ENCODE measurements around the gene PMPCA.

Gene PMPCA

DNA sequence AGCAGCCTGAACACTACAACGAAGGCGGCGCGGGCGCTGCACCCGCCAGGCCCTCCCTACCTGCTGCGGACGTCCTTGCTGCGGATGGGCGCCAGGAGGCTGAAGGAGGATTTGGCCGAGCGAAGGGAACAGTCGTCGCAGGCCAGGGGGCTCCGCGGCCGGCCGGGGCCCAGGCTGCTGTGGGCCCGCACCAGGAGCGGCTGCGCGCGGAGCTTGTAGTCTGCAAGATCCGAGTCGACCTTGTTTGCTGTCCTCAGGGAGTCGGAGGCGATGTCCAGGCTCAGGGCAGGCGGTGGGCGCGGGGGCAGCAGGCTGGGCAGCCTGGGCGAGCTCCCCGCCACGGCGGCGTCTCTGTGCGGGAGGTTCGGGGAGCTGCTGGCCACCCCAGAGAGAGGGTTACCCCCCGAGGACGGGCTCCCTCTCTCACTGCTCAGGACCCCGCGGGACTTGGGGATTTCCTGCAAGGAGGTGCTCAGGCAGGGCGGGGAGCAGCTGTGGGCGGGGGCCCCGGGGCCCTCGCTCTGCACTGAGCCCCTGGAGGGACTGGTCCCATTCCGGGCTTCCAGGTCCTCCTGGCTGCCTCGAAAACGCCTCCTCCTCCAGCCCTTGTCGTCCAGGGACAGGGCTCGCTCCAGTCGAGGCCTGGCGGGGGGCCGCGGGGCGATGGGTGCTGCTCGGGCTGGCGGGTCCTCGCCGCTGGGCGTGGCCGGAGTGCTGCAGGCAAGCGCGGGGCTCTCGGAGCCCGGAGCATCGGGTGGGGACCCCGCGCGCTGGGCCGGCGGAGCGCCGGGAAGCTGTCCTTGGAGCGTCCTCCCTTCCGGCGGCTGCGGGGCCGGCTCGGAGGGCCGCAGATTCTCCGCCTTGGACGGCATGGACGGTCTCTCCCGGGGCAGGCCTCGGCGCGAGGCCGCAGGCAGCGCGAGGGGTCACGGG is 28.4 kb downstream of the PMPCA start:
- DNase-seq, result peak; percentile 37

GRCh38 chr9:136439481-136440408 is 29.3 kb downstream of the PMPCA start, which contains the start of gene INPP5E:
Gene INPP5E (minus strand): TSS chr9:136439845. CDS start chr9:136439419, 426 bp downstream.
- DNase-seq, result peak; percentile 77

GRCh38 chr9:136441191-136441680 is 30.8 kb downstream of the PMPCA start:
- DNase-seq, result no peak

DNA sequence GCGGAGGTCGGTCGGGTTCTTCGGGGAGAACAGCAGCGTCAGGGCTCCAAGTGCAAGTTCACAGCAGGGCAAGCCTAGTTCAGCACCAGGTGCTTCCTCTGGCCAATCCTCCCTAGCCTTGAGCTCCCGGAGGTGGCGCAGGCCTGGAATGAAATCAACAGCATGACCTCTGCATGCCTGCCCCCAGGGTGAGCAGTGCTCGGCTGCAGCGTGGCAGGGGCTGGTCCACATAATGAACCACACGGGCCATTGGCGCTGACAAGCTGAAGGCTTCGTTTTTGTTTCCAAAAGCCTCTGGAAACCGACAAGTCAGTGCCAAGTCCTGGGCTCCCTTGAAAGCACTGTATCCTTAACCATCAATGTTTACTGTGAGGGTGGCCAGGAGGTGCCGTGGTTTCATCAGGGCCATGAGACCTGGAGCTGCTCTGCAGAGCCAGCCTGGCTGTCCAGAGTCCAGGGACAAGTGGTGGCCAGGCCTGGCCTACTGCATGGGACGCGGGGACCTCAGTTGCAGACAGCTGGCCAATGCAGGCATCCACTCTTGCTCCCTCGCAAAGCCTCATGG is 31.3 kb downstream of the PMPCA start:
- DNase-seq, result no peak

DNA sequence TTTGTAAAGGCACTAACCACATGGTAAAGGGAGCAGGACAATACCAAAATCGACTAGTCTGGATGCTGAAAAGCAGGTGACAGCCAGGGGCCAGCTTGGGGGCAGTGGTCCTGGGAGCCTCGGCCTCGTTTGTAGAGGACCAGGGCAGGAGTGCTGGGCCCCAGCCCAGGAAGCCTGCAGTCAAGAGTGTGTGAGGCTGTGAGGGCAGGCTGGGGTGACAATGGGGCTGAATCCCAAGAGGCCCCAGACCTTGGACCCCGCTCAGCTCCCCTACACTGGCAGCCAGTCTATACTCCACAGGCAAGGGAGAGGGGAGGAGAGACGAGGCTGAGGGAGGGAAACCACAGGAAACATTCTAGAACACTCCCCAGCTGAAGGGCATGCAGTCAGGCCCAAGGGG is 31.8 kb downstream of the PMPCA start:
- DNase-seq, result no peak

- DNase-seq, result no peak
Observed at GRCh38 chr9:136443087-136443486, 32.6 kb downstream of the PMPCA start.

DNA sequence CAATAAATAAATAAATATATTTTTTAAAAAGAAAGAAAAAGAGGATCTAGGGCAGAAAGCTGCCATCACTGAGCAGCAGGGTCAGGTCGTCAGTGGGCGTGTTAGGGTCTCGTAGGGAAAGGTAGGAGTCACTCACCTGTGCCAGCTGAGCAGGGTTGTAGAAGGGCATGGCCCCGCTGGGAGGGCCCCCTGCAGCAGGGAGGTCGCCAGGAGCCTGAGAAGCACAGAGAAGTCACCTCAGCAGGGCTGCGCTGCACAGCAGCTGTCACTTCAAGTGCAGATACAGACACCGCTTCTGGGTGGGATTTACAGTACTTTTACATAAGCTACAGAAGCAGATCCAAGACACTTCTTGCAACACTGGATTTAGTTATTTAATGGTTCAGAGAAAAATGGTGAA is 33.2 kb downstream of the PMPCA start:
- DNase-seq, result no peak

DNA sequence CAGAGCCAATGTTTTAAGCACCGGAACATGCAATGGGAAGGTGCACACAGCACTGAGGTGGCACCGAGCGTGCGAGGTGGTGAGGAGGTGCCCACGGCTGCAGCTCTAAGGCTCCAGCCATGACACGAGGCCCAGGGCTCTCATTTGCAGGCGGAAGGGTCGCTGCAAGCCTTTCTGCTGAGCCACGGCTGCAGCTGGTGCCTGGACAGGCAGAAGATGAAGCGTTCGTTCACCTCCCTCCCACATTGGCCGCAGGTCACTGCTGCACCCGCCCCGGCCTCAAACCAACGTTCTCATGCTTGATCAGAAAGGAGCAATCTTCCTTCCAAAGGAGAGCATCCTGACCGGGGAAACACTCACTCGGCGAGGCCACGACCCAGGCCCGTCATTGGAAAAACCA is 33.6 kb downstream of the PMPCA start:
- no peak for DNase-seq

- no peak for DNase-seq
Observed at GRCh38 chr9:136445799-136446198, 35.3 kb downstream of the PMPCA start.

- no peak for DNase-seq
Observed at GRCh38 chr9:136447173-136447778, 36.8 kb downstream of the PMPCA start.

DNA sequence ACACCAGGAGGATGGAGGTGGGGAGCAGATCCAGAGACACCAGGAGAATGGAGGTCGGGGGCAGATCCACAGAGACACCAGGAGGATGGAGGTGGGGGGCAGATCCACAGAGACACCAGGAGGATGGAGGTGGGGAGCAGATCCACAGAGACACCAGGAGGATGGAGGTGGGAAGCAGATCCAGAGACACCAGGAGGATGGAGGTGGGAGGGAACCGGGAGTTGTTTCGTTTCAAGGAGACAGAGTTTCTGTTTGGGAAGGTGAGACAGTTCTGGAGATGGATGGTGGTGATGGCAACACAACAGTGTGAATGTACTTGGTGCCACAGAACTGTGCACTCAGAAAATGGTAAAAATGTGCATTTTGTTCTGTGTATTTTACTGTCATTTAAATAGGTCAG is 38.2 kb downstream of the PMPCA start:
- DNase-seq, result no peak

DNA sequence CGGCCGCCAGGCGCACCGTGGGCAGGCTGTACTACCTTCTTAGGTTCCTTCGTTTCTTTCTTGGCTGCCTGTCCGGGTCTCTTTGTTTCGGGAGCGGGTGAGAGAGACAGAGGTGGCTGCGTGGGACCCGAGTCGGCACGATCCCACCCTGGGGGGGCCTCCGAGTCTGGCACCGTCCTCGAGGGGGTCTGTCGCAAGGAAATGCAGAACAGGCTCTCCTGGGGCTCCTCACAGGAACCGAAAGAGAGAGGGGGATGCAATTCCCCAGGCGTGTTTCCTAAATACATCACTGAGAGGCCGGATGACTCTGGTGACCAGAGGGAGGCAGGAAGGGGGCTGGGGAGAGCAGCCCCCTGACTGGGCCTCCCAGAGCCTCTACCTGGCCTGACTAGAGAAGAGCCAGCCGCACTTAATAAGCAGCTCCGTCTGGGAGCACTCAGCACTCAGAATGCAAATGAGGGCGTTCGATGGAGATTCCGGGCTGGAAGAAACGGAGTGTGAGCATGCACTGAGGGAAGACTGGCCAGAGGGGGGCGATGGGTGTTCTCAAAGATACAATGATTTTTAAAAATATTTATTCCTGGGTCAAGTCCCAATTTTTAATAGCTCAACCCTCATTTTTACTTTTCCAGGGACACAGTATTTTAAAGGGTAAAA is 40.9 kb downstream of the PMPCA start:
- DNase-seq, result no peak

DNA sequence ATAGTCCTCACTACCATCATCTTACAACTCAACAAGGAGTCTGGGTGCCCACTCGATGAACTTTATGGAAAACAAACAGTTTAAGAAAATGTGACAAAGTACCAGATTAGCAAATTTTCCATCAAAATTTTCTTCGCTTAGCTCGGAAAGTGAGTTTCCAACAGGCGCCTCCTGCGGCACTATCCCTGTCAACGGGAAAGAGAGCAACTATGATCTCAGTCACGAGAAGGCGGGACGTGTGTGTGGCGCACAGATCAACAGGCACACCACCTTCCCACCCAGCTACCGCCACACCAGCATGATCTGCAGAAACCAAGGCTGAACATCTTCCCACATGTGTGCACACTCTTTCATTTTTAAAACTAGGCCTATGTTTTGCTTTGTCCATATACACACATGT is 42.9 kb downstream of the PMPCA start:
- DNase-seq, result no peak

DNA sequence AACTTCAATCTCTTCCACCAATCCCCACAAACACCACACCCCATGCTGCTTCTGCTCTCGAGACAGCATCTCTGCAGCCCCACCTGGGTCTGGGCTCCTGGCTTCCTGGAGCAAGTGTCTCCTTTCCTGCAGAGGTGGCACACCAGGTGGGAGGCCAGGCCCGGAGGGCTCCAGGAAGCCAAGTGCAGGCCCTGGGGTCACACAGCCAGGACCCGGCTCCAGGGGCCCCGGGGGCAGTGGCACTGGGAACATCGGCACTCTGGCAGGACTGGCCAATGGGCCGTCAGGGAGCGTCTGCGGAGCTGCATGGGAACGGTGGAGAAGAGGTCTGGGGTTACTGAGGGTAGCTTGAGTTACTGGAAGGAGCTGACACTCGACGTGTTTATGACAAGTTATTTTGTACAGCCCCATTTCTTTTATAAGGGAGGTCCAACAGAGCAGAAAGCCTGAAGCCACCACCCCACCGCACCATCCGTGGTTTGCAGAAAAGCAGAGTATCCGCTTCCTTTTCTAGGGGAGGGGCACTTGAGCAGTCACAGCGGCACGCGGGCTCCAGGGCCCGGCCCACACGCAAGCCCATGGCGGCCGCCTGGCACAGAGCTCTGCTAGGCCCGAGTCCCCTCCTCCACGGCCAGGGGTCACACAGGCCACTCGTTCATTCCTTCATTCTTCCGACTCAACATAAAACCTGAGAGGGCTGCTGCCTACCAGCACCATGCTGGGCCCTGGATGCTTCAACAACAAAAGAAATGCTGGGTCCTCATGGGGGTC is 43.8 kb downstream of the PMPCA start:
- DNase-seq, result no peak

DNA sequence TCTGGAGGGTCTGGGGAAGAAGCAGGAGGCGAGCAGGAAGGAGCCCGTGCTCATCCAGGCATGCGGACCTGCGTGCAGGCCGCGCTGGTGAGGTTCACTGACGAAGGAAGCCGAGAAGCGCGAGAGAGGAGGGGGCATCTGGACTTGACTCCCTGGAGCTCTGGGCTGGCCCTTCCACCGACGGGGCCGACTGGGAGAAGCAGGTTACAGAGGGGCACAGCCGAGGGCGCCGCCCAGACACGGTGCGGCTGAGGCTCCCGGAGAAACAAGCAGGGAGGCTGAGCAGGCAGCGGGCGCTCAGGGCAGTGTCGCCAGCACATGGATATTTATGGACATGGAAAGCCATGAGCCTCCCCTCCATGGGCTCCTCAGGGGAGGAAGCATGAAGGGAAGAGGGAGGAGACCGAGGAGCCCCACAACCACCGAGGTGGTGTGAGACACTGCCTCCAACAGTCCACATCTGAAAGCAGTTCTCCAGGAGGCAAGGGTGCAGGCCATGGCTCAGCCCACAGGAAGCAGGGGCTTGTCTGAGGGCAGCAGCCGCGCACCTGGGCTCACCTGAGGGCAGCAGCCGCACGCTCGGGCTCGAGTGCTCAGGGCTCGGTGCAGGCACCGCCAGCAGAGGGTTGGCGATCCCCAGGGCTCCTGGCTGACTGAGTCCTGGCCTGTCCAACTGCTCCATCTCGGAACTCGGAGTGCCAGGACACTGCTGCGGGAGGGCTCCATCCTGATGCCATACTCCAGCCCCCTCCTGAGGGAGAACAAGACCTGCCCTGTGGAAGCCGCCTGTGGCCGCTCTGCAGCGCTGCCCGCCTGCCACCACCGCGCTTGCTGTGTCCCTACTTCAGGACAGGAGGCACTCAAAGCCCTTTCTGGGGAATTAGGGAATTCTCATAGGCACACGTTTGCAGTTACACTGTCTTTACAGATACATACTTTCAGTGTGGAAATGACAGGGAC is 44.9 kb downstream of the PMPCA start:
- DNase-seq, result no peak

GRCh38 chr9:136456258-136456657 is 45.8 kb downstream of the PMPCA start:
- DNase-seq, result no peak

DNA sequence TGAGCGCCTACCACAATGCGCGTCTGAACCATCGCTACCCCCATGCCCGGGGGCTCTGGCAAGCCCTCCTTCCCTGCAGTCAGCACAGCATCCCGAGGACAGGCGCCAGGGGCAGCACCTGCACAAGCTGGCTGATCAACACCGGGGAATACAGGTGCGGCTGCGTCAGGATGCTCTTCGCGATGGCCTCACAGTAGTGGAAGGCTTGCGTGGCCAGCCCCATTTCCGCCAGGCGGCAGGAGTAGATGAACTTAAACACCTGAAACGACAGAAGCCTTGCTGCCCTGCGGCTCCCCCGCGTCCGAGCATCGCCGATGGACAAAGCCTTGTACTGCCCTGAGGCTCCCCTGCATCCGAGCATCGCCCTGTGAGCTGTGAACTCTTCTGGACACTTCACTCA is 46.9 kb downstream of the PMPCA start:
- DNase-seq, result no peak

DNA sequence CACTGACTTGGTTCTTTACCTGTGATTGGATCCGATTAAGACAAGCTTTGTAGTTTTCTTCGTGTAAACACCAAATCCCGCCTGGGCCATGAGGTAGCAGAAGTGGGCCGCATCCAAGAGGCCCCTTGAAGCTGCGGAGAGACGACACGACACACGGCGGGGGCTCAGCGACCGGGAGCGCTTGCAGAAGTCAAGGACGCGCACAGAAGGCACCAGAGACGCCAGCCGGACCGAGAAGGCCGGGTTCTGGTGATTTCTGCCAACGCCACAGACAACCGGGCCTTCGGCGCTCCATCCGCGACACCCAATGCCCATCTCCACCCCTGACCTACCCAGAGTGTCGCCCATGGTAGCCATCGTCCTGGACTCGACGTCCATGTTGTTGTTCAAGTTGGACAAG is 49.0 kb downstream of the PMPCA start:
- DNase-seq, result no peak

DNA sequence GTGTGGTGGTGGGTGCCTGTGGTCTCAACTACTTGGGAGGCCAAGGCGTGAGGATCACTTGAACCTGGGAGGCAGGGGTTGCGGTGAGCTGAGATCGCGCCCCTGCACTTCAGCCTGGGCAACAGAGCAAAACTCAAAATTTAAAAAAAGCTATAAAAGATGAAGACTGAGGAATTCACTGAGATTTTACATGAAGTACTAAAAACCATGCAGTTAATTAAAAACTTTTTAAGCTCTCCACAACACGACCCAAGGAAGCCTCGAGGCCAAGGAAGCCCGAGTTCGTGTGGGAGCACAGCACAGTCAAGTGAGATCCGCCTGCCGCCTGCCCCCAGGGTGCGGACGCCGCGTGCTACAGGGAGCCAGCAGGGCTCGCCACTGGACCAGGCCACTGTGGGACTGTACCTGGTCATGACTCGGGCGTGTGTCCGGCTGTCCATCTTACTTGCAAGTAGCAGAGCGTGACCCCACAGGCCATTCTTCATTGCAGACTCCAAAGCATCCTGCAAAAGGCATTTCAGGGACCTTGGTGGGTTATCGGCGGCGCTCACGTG is 50.4 kb downstream of the PMPCA start:
- DNase-seq, result no peak

DNA sequence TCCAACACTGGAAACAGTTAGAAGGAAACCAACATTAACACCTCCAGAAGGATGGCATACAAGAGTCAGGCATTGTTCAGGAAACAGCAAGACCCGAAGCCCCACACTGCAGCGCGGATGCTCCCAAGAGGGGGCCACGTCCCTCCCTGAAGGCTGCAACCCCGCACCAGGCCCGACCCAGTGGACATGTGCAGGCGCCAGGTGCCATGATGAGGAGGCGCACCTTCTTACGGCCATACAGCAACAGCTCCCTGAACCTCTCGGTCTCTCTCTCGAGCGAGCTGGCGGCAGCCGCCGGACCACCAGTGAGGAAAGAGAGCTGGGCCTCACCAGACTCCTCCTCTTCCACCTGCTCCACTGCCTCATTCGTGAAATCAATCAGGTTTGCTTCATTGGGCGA is 52.2 kb downstream of the PMPCA start:
- no peak for DNase-seq
